KOPT-K1 (cell line): ENCODE data around the gene KIF21A.
"Not testable (repeated sequence)": the region's sequence is repeated elsewhere in the genome, so short reads cannot be mapped to it uniquely, and the experiment has no call there.

ENCODE experiments used
- H3K27ac ChIP-seq: fragments of 200-600 bp; sonication (generic); 2 replicates; pipeline ENCODE4 v1.5.1; 2016; ENCODE audit warnings: antibody characterized with exemption, mild to moderate bottlenecking, low read depth, low read length; ENCODE audit not compliant: poor library complexity, severe bottlenecking
- H3K36me3 ChIP-seq: fragments of 200-600 bp; sonication (generic); 2 replicates; pipeline ENCODE4 v1.5.1; 2017; ENCODE audit warnings: antibody characterized with exemption, mild to moderate bottlenecking, low read length, moderate library complexity; ENCODE audit not compliant: insufficient read depth
- H3K9me3 ChIP-seq: fragments of 200-600 bp; sonication (generic); 2 replicates; pipeline ENCODE4 v1.5.1; 2017; ENCODE audit warnings: antibody characterized with exemption, low read length, mild to moderate bottlenecking; ENCODE audit not compliant: insufficient read depth, poor library complexity, severe bottlenecking

Gene KIF21A

GRCh38 chr12:39443081-39443928 lies at the start of gene KIF21A:
KIF21A (minus strand) TSS chr12:39443120; CDS start chr12:39442970, 150 bp downstream.
- no peaks in the 10 kb centered on the region for H3K9me3 ChIP-seq
- H3K36me3 ChIP-seq = no peaks in the 10 kb centered on the region
- H3K27ac ChIP-seq = no peak within 1 kb of the TSS

GRCh38 chr12:39490500-39491282 lies 47.8 kb upstream of the KIF21A start:
- no peaks in the 10 kb centered on the region for H3K9me3 ChIP-seq
- H3K36me3 ChIP-seq = no peaks in the 10 kb centered on the region
- H3K27ac ChIP-seq = no peak overlapping the region

DNA sequence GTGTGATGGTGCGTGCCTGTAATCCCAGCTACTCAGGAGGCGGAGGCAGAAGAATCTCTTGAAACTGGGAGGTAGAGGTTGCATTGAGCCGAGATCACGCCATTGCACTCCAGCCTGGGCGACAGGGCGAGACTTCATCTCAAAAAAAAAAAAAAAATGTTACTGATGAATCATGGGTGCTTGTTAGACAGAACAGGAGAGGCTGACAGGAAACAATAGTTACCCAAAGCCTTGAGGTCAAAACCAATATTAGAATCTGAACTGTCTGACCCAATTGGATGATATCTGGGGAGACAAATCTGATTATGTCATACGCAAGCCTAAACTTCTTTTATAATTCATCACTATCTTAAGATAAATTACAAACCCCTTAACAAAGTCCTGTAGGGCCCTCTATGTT lies 40.7 kb upstream of the KIF21A start:
- H3K9me3 ChIP-seq = no peaks in the 10 kb centered on the region
- H3K36me3 ChIP-seq = no peaks in the 10 kb centered on the region
- no peak overlapping the region for H3K27ac ChIP-seq

- H3K9me3 ChIP-seq = no peaks in the 10 kb centered on the region
- H3K27ac ChIP-seq = no peak overlapping the region
- H3K36me3 ChIP-seq = no peaks in the 10 kb centered on the region
Observed at GRCh38 chr12:39483042-39483441, 40.1 kb upstream of the KIF21A start.

DNA sequence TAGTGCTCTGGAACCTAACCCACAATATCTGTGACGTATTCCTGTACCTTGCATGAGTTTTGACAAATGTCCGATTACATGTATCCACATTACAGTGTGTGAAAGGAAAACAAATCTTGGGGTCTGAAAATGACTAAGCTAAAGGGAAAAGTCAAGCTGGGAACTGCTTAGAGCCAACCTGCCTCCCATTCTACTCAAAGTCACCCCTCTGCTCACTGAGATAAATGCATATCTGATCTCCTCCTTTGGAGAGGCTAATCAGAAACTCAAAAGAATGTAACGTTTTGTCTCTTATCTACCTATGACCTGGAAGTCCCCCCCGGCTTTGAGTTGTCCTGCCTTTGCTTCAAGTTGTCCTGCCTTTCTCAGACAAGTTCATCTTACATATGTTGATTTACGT lies 34.0 kb upstream of the KIF21A start:
- Histone ChIP-seq H3K36me3 (no peaks in the 10 kb centered on the region), H3K27ac (no peak overlapping the region)

GRCh38 chr12:39476121-39476520 lies 33.2 kb upstream of the KIF21A start:
- Histone ChIP-seq H3K9me3 (no peaks in the 10 kb centered on the region), H3K36me3 (no peaks in the 10 kb centered on the region), H3K27ac (no peak overlapping the region)

More for the DNA sequence above, 34.0 kb upstream of the KIF21A start:
- no peaks in the 10 kb centered on the region for H3K9me3 ChIP-seq

- H3K27ac ChIP-seq, H3K36me3 ChIP-seq, H3K9me3 ChIP-seq: not testable (repeated sequence)
Observed at GRCh38 chr12:39475136-39475535, 32.2 kb upstream of the KIF21A start.

DNA sequence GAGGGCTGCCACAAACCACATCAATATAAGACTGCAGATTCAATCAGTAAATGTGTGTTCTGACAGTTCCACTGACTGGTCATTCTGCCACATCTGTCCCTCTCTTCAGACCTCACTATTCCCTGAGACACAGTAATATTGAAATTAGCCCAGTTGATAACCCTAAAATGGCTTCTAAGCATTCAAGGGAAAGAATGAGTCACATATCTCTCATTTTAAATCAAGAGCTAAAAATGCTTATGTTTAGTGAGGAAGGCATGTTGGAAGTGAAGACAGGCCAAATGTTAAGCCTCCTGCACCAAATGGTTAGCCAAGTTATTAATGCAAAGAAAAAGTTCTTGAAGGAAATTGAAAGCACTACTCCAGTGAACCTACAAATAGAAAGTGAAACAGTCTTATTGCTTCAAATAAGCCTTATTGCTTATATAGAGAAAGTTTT lies 24.5 kb upstream of the KIF21A start:
- no peak overlapping the region for H3K27ac ChIP-seq
- H3K9me3 ChIP-seq = no peaks in the 10 kb centered on the region
- H3K36me3 ChIP-seq = no peaks in the 10 kb centered on the region

DNA sequence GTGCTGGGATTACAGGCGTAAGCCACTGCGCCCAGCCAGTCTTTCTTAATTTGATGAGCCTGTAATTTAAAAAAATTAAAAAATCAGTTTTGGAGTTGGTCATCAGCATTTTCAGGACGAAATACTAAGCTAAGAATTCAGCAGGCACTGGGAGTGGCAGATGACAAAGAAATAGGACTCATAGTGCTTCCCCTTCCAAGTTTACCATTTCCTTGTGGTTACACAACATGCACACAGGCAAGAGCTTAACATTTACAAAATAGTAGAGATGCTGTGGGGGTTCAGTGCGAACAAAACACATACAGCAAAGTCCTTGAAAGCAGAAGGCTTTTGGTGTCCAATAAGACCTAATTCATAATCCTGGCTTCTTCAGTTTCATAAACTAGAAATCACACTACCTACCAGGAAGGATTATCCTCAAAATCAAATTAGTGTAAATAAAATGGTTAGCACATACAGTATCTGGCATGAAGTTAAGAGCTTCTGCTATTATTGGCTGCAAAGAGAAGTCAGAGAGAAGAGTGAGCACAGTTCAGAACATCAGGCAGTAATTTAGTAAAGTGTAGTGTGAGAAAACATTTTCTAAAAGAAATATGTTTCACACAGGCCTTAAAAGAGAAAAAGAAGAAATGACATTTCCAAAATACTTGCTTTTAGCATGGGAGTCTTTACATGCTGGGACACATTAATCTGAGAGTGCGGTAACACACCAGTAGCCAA lies 22.2 kb upstream of the KIF21A start:
- Histone ChIP-seq H3K36me3 (no peaks in the 10 kb centered on the region), H3K9me3 (no peaks in the 10 kb centered on the region), H3K27ac (no peak overlapping the region)

DNA sequence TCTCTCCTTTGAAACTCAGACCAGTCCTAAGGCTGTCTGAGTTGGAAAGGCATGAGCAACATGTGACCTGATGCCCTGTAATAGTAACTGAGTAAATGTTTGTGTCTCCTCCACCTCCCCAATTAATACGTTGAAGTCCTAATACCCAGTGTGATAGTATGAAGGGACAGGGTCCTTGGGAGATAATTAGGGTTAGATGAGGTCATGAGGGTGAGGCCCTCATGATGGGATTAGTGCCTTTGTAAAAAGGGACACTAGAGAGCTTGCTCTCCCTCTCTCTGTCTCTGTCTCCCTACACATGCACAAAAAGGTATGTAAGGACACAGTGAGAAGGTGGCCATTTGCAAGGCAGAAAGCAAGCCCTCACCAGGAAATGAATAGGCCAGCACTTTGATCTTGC lies 18.1 kb upstream of the KIF21A start:
- no peaks in the 10 kb centered on the region for H3K36me3 ChIP-seq
- no peaks in the 10 kb centered on the region for H3K9me3 ChIP-seq
- H3K27ac ChIP-seq = no peak overlapping the region

DNA sequence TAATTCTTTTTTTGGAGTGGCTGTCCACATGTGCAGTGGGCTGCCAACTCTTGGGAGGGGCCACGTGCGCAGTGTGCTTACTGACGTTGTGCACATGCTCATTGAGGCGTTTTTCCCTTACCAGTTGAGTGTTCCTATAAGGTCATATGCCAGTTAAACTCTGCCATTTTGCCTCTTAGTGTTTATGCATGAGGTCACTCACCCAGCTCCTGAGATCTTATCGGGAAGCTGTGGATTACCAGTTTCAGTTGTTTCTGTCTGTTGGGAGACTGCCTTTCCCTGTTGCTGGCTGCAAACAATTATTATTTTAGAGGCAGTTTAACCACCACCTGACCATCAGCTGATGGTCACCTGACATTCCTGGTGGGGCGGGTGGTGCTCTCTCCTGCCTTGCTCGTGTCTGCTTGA lies 16.1 kb upstream of the KIF21A start:
- Histone ChIP-seq H3K9me3 (no peaks in the 10 kb centered on the region), H3K27ac (no peak overlapping the region), H3K36me3 (no peaks in the 10 kb centered on the region)

- Histone ChIP-seq H3K9me3 (no peaks in the 10 kb centered on the region), H3K27ac (no peak overlapping the region), H3K36me3 (no peaks in the 10 kb centered on the region)
Observed at GRCh38 chr12:39451977-39452376, 9.1 kb upstream of the KIF21A start.

GRCh38 chr12:39448038-39448437 lies 5.1 kb upstream of the KIF21A start:
- H3K27ac ChIP-seq = no peak overlapping the region
- H3K36me3 ChIP-seq = no peaks in the 10 kb centered on the region
- H3K9me3 ChIP-seq = no peaks in the 10 kb centered on the region

GRCh38 chr12:39443929-39444209 lies 949 bp upstream of the KIF21A start:
- H3K27ac ChIP-seq = no peak overlapping the region
- H3K9me3 ChIP-seq = no peaks in the 10 kb centered on the region
- no peaks in the 10 kb centered on the region for H3K36me3 ChIP-seq

DNA sequence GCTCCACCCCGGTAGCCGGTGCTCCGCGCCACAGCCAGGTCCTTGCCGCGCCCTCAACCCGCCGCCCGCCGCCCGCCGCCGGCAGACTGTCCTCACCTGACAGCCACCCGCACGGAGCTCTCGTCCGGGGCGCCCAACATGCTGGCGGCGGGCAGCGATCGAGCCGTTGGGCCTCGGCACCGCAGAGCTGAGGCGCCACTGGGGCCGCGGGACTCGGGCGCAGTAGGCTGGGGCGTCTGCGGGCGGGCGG lies 164 bp downstream of the KIF21A start:
- Histone ChIP-seq H3K36me3 (no peaks in the 10 kb centered on the region), H3K27ac (no peak overlapping the region), H3K9me3 (no peaks in the 10 kb centered on the region)
